AG10803 (cell line): ENCODE measurements around the gene MSMP.

ENCODE experiments used
- DNase-seq: peaks from one replicate; pipeline ENCODE4 v3.0.0; 2010; ENCODE audit warnings: low read depth
- H3K4me3 ChIP-seq: 2 replicates; pipeline ENCODE4 v1.5.1; 2011; ENCODE audit warnings: mild to moderate bottlenecking, low read length, control low read depth
- CTCF ChIP-seq: conservative IDR thresholded peaks from 2 replicates; pipeline ENCODE4 v1.5.1; 2011; ENCODE audit warnings: mild to moderate bottlenecking, low read length, control low read depth, inconsistent platforms

MSMP gene

GRCh38 chr9:35737143-35737542, 16.9 kb downstream of the MSMP start:
- TF ChIP-seq CTCF = no peak
- H3K4me3 ChIP-seq = no peak overlapping the region
- DNase-seq = no peak

GRCh38 chr9:35736201-35736633, 17.9 kb downstream of the MSMP start:
- peak; percentile 95 for TF ChIP-seq CTCF
- H3K4me3 ChIP-seq = no peak overlapping the region
- peak; percentile 78 for DNase-seq

GRCh38 chr9:35734096-35734495, 20.0 kb downstream of the MSMP start:
- peak overlapping the region; percentile 97; the same call in 1 of the 2 replicates for H3K4me3 ChIP-seq
- TF ChIP-seq CTCF = no peak

GRCh38 chr9:35732800-35733541, 21.1 kb downstream of the MSMP start:
- TF ChIP-seq CTCF = no peak
- H3K4me3 ChIP-seq = peak overlapping the region; percentile 97
- DNase-seq = peak; percentile 58

More at GRCh38 chr9:35734096-35734495, 20.0 kb downstream of the MSMP start:
- DNase-seq = no peak

- H3K4me3 ChIP-seq = peak within 1 kb of the TSS; percentile 97
- no peak for TF ChIP-seq CTCF
Measured at GRCh38 chr9:35732185-35732799, 21.8 kb downstream of the MSMP start, which contains the start of the genes CREB3 and TLN1. Gene CREB3 (plus strand): TSS chr9:35732666. CDS start chr9:35732773, 107 bp downstream. Gene TLN1 (minus strand): TSS chr9:35732195. CDS start chr9:35725694, 6,501 bp downstream.

GRCh38 chr9:35731415-35732184, 22.5 kb downstream of the MSMP start:
- DNase-seq = no peak
- H3K4me3 ChIP-seq = peak overlapping the region; percentile 97
- no peak for TF ChIP-seq CTCF

More at GRCh38 chr9:35732185-35732799, 21.8 kb downstream of the MSMP start, which contains the start of the genes CREB3 and TLN1:
- peak; percentile 99 for DNase-seq
